Middle frontal gyrus (tissue), 1 donor: ENCODE results near the gene USP2.

Experiments used
- DNase-seq: peaks from one replicate; pipeline ENCODE4 v3.0.0-alpha.2; 2015; ENCODE audit warnings: low spot score; ENCODE audit errors: extremely low spot score

The USP2 gene

GRCh38 chr11:119323532-119324033 is 57.9 kb downstream of the USP2 start:
- peak; percentile 45 for DNase-seq

- no peak for DNase-seq
Measured at GRCh38 chr11:119322921-119323531, 58.5 kb downstream of the USP2 start.

- DNase-seq = no peak
Measured at GRCh38 chr11:119322360-119322739, 59.1 kb downstream of the USP2 start.

GRCh38 chr11:119320776-119321524 is 60.5 kb downstream of the USP2 start:
- DNase-seq = no peak

GRCh38 chr11:119320240-119320775 is 61.2 kb downstream of the USP2 start:
- DNase-seq = no peak

- DNase-seq = no peak
Measured at GRCh38 chr11:119319700-119320239, 61.7 kb downstream of the USP2 start.

- no peak for DNase-seq
Measured at GRCh38 chr11:119319136-119319699, 62.3 kb downstream of the USP2 start.

GRCh38 chr11:119318240-119319135 is 63.0 kb downstream of the USP2 start:
- DNase-seq = no peak

- no peak for DNase-seq
Measured at GRCh38 chr11:119317592-119318239, 63.8 kb downstream of the USP2 start.

- no peak for DNase-seq
Measured at GRCh38 chr11:119316729-119317591, 64.5 kb downstream of the USP2 start, which contains the start of gene MCAM. Gene MCAM, minus strand, starts transcription at chr11:119317130. Its CDS starts 29 bp downstream, at chr11:119317101.

GRCh38 chr11:119316016-119316728 is 65.3 kb downstream of the USP2 start:
- DNase-seq = peak; percentile 27

- peak; percentile 14 for DNase-seq
Measured at GRCh38 chr11:119315131-119316015, 66.1 kb downstream of the USP2 start.

- no peak for DNase-seq
Measured at GRCh38 chr11:119314726-119315125, 66.8 kb downstream of the USP2 start.

- no peak for DNase-seq
Measured at GRCh38 chr11:119310682-119311052, 70.8 kb downstream of the USP2 start.

- no peak for DNase-seq
Measured at GRCh38 chr11:119309953-119310681, 71.4 kb downstream of the USP2 start.

GRCh38 chr11:119309411-119309810 is 72.1 kb downstream of the USP2 start:
- DNase-seq = no peak

- no peak for DNase-seq
Measured at GRCh38 chr11:119307974-119308373, 73.5 kb downstream of the USP2 start.
